ENCODE results near the gene FANCE. TPM values are rescaled to one million over a fixed set of nuclear protein-coding genes. Genes with fewer than 3 reads are reported as not detected.

The FANCE gene
- polyA plus RNA-seq, 1 experiment, result 11.7 TPM

GRCh38 chr6:35496841-35497570 lies 44.9 kb downstream of the FANCE start, which contains the start of gene TEAD3:
Gene TEAD3, minus strand, starts transcription at chr6:35497079.
- H3K27me3 ChIP-seq (ENCODE audit: control insufficient read depth, insufficient read depth, low read length), result no peaks in the 10 kb centered on the region
- ChIA-PET CTCF (interaction anchor here (0.6 to 1.7 kb wide), 8 partner anchors 9 to 169 kb away, joined by 3 to 8 read pairs (median 3); partner anchors contain the start of gene RPL10A), POLR2A (interaction anchor here (0.6 to 0.7 kb wide), 6 partner anchors 24 to 1288 kb away, joined by 3 to 4 read pairs (median 4); no protein-coding TSS in a partner anchor)
- TF ChIP-seq, protein P1, sequence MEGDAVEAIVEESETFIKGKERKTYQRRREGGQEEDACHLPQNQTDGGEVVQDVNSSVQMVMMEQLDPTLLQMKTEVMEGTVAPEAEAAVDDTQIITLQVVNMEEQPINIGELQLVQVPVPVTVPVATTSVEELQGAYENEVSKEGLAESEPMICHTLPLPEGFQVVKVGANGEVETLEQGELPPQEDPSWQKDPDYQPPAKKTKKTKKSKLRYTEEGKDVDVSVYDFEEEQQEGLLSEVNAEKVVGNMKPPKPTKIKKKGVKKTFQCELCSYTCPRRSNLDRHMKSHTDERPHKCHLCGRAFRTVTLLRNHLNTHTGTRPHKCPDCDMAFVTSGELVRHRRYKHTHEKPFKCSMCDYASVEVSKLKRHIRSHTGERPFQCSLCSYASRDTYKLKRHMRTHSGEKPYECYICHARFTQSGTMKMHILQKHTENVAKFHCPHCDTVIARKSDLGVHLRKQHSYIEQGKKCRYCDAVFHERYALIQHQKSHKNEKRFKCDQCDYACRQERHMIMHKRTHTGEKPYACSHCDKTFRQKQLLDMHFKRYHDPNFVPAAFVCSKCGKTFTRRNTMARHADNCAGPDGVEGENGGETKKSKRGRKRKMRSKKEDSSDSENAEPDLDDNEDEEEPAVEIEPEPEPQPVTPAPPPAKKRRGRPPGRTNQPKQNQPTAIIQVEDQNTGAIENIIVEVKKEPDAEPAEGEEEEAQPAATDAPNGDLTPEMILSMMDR (IDR thresholded peaks at IDR 0.05; ENCODE audit: insufficient read depth, low read depth, low read length), result no peak
- peak within 1 kb of the TSS; percentile 72 for H3K4me3 ChIP-seq (ENCODE audit: low read depth, low read length)
- peaks cover 1% of the 10 kb centered on the region; the same call in 1 of the 2 replicates for H3K36me3 ChIP-seq (ENCODE audit: control insufficient read depth, insufficient read depth, low read length)
- no peak for DNase-seq (ENCODE audit: low read depth)

GRCh38 chr6:35497571-35498421 lies 45.7 kb downstream of the FANCE start:
- ChIA-PET CTCF (interaction anchor here (0.8 to 1.7 kb wide), 4 partner anchors 8 to 46 kb away, joined by 3 to 8 read pairs (median 3); partner anchors contain the start of genes FANCE and RPL10A), POLR2A (interaction anchor here (0.6 kb wide), 2 partner anchors 68 to 1288 kb away, joined by 3 to 4 read pairs; no protein-coding TSS in a partner anchor)
- peak; percentile 39 for DNase-seq (ENCODE audit: low read depth)
- no peaks in the 10 kb centered on the region for H3K27me3 ChIP-seq (ENCODE audit: control insufficient read depth, insufficient read depth, low read length)
- TF ChIP-seq, protein P1 (IDR thresholded peaks at IDR 0.05; ENCODE audit: insufficient read depth, low read depth, low read length), result peak; percentile 14; the same call in 1 of the 2 replicates
- H3K4me3 ChIP-seq (ENCODE audit: low read depth, low read length), result peak overlapping the region; percentile 72
- peaks cover 1% of the 10 kb centered on the region; the same call in 1 of the 2 replicates for H3K36me3 ChIP-seq (ENCODE audit: control insufficient read depth, insufficient read depth, low read length)

GRCh38 chr6:35498422-35499067 lies 46.4 kb downstream of the FANCE start:
- Histone ChIP-seq H3K36me3 (ENCODE audit: control insufficient read depth, insufficient read depth, low read length) (no peaks in the 10 kb centered on the region; the same call in 1 of the 2 replicates), H3K4me3 (ENCODE audit: low read depth, low read length) (peak overlapping the region; percentile 72), H3K27me3 (ENCODE audit: control insufficient read depth, insufficient read depth, low read length) (no peaks in the 10 kb centered on the region)
- DNase-seq (ENCODE audit: low read depth), result no peak
- ChIA-PET CTCF (interaction anchor here (1.2 to 1.7 kb wide), 2 partner anchors 31 to 47 kb away, joined by 3 to 8 read pairs; partner anchors contain the start of genes FANCE and RPL10A), POLR2A (no interaction called here)
- TF ChIP-seq, protein P1 (IDR thresholded peaks at IDR 0.05; ENCODE audit: insufficient read depth, low read depth, low read length), result no peak

DNA sequence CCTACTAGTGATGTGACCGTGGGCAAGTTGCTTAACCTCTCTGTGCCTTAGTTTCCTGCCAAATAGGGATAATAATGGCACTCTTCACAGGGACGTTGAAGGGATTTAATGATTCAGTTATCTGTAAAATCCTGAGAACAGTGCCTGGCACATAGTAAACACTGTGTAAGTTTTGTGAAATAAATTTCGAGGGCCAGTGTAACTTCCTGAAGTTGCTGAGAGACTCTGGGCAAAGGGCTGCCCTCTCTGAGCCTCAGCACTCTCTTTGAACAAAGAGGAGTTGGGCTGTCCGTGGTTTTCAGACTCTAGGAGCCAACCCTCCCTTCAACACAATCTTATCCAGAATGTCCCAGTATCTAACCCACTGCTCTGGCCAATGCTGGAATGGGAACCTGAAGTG lies 47.2 kb downstream of the FANCE start:
- POLR2A ChIA-PET, result no interaction called here
- DNase-seq (ENCODE audit: low read depth), result no peak
- no peaks in the 10 kb centered on the region for H3K27me3 ChIP-seq (ENCODE audit: control insufficient read depth, insufficient read depth, low read length)
- TF ChIP-seq, protein P1 (IDR thresholded peaks at IDR 0.05; ENCODE audit: insufficient read depth, low read depth, low read length), result no peak
- H3K4me3 ChIP-seq (ENCODE audit: low read depth, low read length), result no peak overlapping the region
- CTCF ChIA-PET, result no interaction called here
- no peaks in the 10 kb centered on the region for H3K36me3 ChIP-seq (ENCODE audit: control insufficient read depth, insufficient read depth, low read length)

All from BJ (cell line).